ENCODE data around the gene FAM199X.

FAM199X gene

GRCh38 chrX:104165894-104166734 lies at the start of gene FAM199X:
TSS of gene FAM199X (plus strand) at chrX:104166453. CDS start at chrX:104166786, 333 bp downstream.
- DNase-seq (ENCODE audit: low spot score), result peak; percentile 66

GRCh38 chrX:104117759-104118158 lies 48.5 kb upstream of the FAM199X start:
- no peak for DNase-seq (ENCODE audit: low spot score)

DNA sequence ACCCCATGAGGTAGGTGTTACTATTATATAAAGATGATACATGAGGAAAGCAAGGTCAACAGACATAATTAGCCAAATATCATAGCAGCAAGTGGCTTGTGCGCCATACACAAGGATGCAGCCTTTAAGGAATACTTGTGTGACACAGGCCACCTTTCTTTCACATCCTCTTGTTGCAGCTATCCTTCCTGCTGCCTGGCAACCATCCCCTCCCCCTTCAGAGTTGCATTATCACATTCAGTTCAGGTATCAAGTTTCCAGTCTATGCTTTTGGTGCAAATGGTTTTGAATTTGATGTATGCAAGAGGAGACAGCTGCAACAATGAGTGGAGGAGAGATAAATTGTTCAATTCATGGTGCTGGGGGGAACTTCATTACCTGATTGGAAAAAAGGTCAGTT lies 47.5 kb upstream of the FAM199X start:
- DNase-seq (ENCODE audit: low spot score), result no peak

DNA sequence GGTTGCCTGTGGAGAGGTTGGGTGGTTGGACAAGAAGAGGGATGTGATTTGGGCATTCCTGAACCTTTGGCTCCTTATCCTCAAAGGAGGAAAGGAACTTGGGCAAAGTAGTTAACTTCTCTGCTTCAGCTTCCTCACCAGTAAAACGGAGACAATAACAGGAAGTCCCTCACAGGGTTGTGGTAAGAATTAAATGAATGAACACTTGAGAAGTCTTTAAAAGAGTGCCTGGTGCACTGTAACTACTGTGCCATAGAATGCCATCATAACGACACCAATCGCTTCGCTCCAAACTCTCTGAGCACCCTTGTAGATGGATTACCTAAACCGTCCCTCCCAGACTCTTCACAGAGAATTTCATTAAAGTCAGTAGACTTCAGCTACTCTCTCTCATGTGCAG lies 43.4 kb upstream of the FAM199X start:
- DNase-seq (ENCODE audit: low spot score), result no peak

GRCh38 chrX:104126856-104127255 lies 39.4 kb upstream of the FAM199X start:
- no peak for DNase-seq (ENCODE audit: low spot score)

GRCh38 chrX:104130808-104131207 lies 35.4 kb upstream of the FAM199X start:
- no peak for DNase-seq (ENCODE audit: low spot score)

DNA sequence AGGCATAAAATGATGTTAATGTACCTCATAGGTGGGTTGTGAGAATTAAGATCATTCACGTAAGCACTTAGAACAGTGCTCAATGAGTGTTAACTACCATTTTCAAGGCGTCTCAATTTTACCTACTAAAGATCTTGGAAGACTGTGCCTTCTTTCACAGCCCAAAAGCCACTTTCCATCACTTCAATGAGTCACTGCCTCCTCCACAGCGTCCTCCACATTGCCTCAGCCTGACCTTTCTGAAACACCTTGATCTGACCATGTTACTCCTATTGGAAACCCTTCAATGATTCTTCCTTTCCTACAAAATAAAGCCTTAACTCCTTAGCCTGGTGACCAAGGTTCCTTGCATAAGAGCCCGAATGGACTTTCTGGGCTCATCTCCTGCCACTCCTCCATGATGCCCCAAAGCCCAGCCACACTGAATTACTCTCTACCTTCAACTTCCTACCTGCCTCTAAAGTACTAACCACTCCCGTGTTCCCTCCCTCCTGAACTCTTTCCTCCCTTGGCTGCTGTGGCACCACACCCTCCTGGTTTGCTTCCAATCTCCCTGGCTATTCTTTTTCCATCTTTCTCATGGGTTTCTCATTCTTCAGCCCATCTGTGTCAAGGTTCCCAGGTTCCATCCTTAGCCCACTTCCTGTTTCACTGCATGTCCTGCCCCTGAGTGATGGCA lies 31.5 kb upstream of the FAM199X start:
- DNase-seq (ENCODE audit: low spot score), result no peak

DNA sequence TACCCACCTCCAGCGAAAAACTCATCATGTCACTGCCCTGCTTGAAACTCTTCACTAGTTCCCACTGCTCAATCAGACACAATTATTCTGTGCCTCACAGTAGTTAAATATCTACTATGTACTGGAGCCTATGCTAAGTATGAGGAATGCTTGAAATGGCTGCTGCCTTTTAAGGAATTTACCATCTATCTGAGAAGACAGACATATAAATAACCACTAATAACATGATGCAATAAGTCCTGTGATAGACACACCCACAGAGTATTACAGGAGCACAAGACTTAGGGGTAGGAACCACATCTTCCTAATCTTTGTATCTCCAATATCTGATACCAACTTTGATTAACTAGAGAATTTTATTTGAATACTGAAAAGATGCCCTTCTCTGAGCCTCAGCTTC lies 30.6 kb upstream of the FAM199X start:
- no peak for DNase-seq (ENCODE audit: low spot score)

DNA sequence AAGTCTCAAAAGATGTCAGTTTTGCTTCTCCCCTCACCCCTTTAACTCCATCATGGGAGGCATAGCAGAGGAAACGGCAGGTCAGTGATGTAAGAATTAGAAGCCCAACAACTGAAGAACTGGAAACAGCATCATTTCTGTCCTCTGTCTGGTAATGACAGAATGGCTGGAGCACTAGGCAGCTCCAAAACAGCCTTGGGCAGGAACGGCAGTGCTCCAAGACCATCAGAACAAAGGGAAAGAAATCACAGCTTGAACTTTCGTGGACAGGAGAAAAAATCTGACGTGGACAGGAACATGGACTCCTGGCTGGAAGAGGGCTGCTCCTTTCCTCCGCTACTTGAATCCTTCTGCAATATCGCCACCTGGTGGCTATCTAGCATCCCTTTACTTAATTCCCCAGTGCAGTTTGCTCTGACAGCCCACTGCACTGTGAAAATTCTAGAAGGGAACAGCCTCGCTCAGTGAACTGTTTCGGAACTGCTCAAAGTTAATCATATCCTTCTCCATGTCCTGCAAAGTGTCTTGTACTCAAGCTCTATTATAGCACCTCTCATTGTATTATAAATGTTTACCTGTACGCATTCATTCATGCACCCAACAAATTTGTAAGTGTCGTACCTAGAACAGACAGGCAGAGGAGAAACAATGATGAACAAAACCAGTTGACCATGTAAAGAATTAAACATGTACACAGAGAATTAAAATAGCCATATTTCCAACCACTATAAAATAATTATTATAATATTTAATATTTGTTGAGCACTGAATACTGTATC lies 29.8 kb upstream of the FAM199X start:
- DNase-seq (ENCODE audit: low spot score), result peak; percentile 47

- DNase-seq (ENCODE audit: low spot score), result no peak
These were observed 28.8 kb upstream of the FAM199X start for GRCh38 chrX:104137496-104137895.

DNA sequence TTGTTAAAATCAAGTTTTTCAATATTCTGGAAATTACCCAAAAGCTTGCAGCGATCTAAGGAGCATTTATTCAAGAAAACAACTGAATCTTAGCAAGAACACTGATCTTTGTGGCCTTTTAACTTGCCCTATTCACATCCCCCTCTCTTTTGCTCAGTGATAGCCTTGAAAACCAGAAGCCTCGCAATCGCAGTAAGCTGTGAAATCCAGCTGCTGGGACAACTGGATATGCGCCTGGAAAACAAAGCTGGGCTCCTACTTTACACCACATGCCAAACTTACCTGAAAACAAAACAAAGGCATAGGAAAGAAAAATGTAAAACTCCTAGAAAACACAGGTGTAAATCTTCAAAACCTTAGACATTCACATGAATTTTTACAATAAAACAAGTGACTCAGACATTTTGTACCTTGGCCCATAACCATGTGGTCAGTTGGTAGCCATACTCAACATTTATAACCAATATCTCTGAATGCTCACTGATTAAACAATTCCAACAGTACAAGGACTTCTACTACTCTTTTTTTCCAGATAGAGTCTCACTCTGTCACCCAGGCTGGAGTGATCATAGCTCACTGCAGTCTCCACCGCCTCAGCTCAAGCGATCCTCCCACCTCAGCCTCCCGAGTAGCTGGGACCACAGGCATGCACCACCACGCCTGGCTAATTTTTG lies 25.0 kb upstream of the FAM199X start:
- no peak for DNase-seq (ENCODE audit: low spot score)

- no peak for DNase-seq (ENCODE audit: low spot score)
These were observed 15.2 kb upstream of the FAM199X start for GRCh38 chrX:104151037-104151436.

DNA sequence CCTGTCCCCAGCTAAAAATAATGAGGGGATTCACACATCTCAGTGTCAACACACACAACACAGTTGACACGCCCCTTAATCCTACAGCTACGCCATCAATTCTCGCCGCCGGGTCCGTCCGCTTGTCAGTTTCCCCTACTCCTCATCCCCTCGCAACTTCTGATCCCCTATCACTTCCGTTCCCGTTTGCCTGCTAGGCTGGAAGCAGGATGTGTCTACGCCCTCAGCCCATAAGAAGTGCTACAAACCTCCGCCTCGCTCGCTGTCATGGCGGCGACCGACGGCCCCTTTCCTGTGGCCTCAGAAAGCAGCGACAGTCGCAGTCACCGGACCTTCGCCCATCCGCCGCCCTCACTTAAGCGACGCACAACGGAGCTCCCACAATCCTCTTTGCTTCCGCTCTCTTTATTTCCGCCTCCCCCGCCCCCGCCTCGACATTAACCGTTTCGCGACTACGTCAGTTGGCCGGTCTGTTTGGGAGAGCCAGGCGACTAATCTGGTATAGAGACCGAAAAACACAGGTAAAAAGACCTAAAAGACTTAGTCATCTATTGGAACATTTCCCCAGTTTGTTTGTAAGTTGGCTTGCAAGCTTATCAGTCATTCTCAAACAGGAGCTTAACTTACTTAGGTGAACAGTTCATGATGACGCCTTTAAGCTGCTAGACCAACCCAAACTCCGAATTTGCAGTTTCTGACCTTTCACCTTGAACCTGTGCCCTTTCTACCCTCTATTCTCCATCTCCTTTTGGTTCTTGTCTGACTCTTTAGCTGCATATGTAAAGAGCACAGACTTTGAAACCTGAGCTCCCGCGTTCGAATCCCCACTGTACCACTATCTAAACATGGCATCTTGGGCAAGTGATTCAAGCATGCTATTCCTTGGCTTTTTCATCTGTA lies 9.4 kb upstream of the FAM199X start, which contains the start of gene SLC25A53:
Gene SLC25A53 (minus strand): TSS at position 380 of the 900 bp plus-strand sequence. CDS start 51,752 bp downstream, outside the sequence.
- DNase-seq (ENCODE audit: low spot score), result peak; percentile 37

DNA sequence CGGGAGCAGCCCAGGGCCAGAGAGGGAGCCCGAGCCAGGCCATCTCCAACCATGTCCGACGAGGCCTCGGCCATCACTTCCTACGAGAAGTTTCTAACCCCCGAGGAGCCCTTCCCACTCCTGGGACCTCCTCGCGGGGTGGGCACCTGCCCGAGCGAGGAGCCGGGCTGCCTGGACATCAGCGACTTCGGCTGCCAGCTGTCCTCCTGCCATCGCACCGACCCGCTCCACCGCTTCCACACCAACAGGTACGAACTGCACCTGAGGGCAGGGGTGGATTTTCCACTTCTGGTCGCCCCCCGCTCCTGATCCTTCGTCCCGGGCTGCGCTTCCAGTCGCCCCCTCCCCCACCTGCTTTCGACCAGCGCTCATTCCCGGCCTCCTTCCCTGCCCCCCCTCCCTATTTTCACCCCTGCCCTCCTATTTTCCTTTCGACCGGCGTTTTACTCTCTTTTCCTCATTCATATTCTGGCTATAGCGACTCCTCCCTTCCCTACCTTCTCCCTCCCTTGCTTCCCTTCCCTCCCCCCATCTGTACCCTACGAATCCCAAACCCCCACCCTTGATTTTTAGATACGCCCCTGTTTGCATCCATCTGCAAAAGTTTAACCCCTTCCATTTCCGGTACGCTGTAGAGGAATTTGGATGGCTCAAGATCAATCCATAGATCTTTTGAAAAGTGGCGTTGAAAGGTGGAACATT lies 633 bp downstream of the FAM199X start:
- peak; percentile 9 for DNase-seq (ENCODE audit: low spot score)

DNA sequence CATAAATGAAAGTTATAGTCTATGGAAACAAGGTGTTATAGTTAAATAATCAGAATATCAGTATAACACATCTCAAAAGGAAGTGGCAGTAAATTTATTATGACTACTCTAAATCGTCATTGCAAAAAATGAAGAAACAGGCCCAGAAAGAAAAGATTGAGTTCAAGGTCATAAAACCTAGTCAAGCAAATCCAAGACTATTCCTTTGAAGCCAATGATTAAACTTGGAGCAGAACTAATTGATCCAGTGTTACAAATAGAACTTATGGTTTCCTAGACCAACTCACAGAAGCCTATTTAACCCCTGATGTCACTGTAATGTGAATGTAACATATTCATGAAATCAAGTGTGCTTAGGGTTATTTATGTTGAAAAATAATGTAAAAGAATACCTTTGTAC lies 1.9 kb downstream of the FAM199X start:
- DNase-seq (ENCODE audit: low spot score), result no peak

- DNase-seq (ENCODE audit: low spot score), result no peak
These were observed 5.9 kb downstream of the FAM199X start for GRCh38 chrX:104172121-104172520.

DNA sequence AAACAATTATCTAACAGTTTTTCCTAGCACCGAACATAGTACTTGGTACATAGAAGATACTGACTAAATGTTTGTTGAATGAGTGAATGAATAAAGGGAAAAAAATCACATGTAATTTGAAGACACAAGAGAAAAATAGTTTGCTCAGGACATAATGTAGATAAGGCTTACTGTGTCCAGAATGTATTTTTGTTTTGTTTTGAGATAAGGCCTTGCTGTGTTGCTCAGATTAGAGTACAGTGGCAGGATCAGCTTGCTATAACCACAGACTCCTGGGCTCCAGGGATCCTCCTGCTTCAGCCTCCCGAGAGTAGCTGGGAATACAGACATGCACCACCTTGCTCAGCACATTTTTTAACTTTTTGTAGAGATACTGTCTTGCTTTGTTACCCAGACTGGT lies 6.5 kb downstream of the FAM199X start:
- no peak for DNase-seq (ENCODE audit: low spot score)

DNA sequence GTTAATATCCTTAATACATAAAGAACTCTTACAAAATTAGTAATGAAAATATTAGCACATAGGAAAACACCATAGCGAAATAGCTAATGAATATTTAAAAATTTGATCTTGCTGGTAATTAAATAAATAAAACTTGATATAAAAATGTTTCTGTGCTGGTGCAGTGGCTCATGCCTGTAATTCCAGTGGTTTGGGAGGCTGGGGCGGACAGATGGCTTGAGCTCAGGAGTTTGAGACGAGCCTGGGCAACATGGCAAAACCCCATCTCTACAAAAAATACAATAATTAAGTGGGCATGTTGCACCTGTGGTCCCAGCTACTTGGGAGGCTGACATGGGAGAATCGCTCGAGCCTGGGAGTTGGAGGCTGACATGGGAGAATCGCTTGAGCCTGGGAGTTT lies 7.6 kb downstream of the FAM199X start:
- no peak for DNase-seq (ENCODE audit: low spot score)

GRCh38 chrX:104183685-104184084 lies 17.4 kb downstream of the FAM199X start:
- DNase-seq (ENCODE audit: low spot score), result no peak

GRCh38 chrX:104187931-104188330 lies 21.7 kb downstream of the FAM199X start:
- no peak for DNase-seq (ENCODE audit: low spot score)
